Esophagus muscularis mucosa (tissue), 4 donors: ENCODE results near the gene IGF2. TPM values are rescaled to one million over a fixed set of nuclear protein-coding genes. Genes with fewer than 3 reads are reported as not detected.

Experiments used
- DNase-seq: peaks from one replicate; pipeline ENCODE4 v3.0.0-alpha.2; 2017; ENCODE audit errors: extremely low spot score
- H3K27ac ChIP-seq, 4 donors: fragments of 200-600 bp; sonication (generic); replicated peaks in 1 of 4; 1 replicate in 3 of 4; 2 replicates in 1 of 4; pipeline ENCODE4 v1.5.1; 2016 to 2019; ENCODE audit warnings: mild to moderate bottlenecking in 1 of 4
- H3K27me3 ChIP-seq, 4 donors: fragments of 200-600 bp; sonication (generic); one replicate each; pipeline versions ENCODE4 v1.5.1 to v1.6.0; 2016 to 2019
- H3K36me3 ChIP-seq, 4 donors: fragments of 200-600 bp; sonication (generic); one replicate each; pipeline ENCODE4 v1.5.1; 2016 to 2019
- H3K4me1 ChIP-seq, 4 donors: fragments of 200-600 bp; sonication (generic); one replicate each; pipeline ENCODE4 v1.5.1; 2016 to 2019
- H3K4me3 ChIP-seq, 4 donors: fragments of 200-600 bp; sonication (generic); 1 replicate in 2 of 4; 2 replicates in 2 of 4; pipeline ENCODE4 v1.5.1; 2016 to 2019; ENCODE audit warnings: mild to moderate bottlenecking in 4 of 4, moderate library complexity in 1 of 4
- H3K9me3 ChIP-seq, 4 donors: fragments of 200-600 bp; sonication (generic); 1 replicate in 3 of 4; 2 replicates in 1 of 4; pipeline ENCODE4 v1.5.1; 2016 to 2019
- CTCF ChIP-seq, 3 experiments: fragments of 200-600 bp in 2 of 3; fragments of 450-650 bp in 1 of 3; sonication (generic) in 2 of 3; IDR thresholded peaks; one replicate each; pipeline ENCODE4 v1.5.1; 2017 to 2019; ENCODE audit warnings: antibody characterized with exemption in 3 of 3, mild to moderate bottlenecking in 2 of 3, moderate library complexity in 1 of 3
- EP300 ChIP-seq: sonication (generic); formaldehyde crosslinking; IDR thresholded peaks from one replicate; pipeline ENCODE4 v1.6.1; 2017; ENCODE audit warnings: antibody characterized with exemption
- POLR2A ChIP-seq: fragments of 450-650 bp; IDR thresholded peaks from one replicate; pipeline ENCODE4 v1.6.1; 2017; ENCODE audit warnings: antibody characterized with exemption, moderate library complexity, mild to moderate bottlenecking, low read depth
- POLR2AphosphoS5 ChIP-seq, 2 donors: sonication (generic); formaldehyde crosslinking; IDR thresholded peaks; one replicate each; pipeline ENCODE4 v1.6.1; 2017; ENCODE audit warnings: antibody characterized with exemption in 2 of 2
- WGBS: methylation state at CpG from one replicate; pipeline ENCODE4 v1.1.5; 2018; 5-methylcytosine and 5-hydroxymethylcytosine counted together
- intact Hi-C: fragments of 100-400 bp; cut with DNase I; formaldehyde crosslinking; loops from one replicate; pipeline ENCODE4 v1.15.1; 2023
- total RNA-seq, 4 donors: library from RNA; depleted of rRNA; stranded (reverse); fragments of >200 nt; gene quantifications; one replicate each; pipeline versions ENCODE4 v1.1.0 to v1.2.1, GENCODE V29; 2016

IGF2 gene
- total RNA-seq, 4 donors from 2014 or later, result 25.5 to 59.6 (median 33.0) TPM

GRCh38 chr11:2148595-2148994 lies 9.4 kb upstream of the IGF2 start:
- DNase-seq, result no peak
- Histone ChIP-seq H3K27ac (no peak overlapping the region), H3K9me3 (no peaks in the 10 kb centered on the region), H3K27me3 (peaks cover 0 to 78% (median 48%) of the 10 kb centered on the region in 4 donors), H3K36me3 (no peaks in the 10 kb centered on the region), H3K4me1 (peaks cover 13 to 18% (median 17%) of the 10 kb centered on the region in 4 donors), H3K4me3 (no peak overlapping the region)
- 80% methylated on average over 5 of the region's 5 CpGs for WGBS
- intact Hi-C loops, result no loop called here
- TF ChIP-seq CTCF (IDR thresholded peaks at IDR 0.05) (no peak), POLR2AphosphoS5 (IDR thresholded peaks at IDR 0.05) (no peak), POLR2A (no peak), EP300 (no peak)

- intact Hi-C loops, result no loop called here
- TF ChIP-seq CTCF (IDR thresholded peaks at IDR 0.05), result no peak
- TF ChIP-seq EP300, result no peak
- no peak for TF ChIP-seq POLR2AphosphoS5 (IDR thresholded peaks at IDR 0.05)
- TF ChIP-seq POLR2A, result no peak
- Histone ChIP-seq H3K27ac (no peak overlapping the region), H3K4me1 (peaks cover 13 to 20% (median 19%) of the 10 kb centered on the region in 4 donors), H3K9me3 (no peaks in the 10 kb centered on the region), H3K27me3 (peaks cover 0 to 90% (median 57%) of the 10 kb centered on the region in 4 donors), H3K36me3 (no peaks in the 10 kb centered on the region), H3K4me3 (no peak overlapping the region)
- 60% methylated on average over 1 of the region's 11 CpGs for whole genome bisulfite sequencing
- DNase-seq, result no peak
These were observed 8.2 kb upstream of the IGF2 start for GRCh38 chr11:2147391-2147790.

DNA sequence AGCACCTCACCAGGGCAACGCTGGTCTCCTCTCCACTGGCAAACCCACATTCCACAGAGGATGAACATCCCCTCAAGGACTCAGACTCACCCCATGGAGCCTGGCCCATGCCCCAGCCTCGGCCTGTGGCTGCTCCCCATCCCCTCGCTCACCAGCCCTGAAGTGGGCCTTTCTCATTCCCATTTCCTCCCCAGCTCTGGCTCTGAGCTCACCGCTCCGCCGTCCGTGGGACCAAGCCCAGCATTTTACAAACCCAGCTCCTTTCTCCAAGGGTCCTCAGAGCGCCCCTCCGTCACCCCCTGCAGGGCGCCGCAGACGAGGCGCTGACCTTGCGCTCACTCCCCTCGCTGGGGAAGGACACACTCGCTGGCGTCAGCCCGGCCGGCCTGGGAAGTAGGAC lies 6.9 kb upstream of the IGF2 start:
- no peak for DNase-seq
- H3K9me3 ChIP-seq, result no peaks in the 10 kb centered on the region
- no peaks in the 10 kb centered on the region for H3K36me3 ChIP-seq
- no peak overlapping the region for H3K4me3 ChIP-seq
- TF ChIP-seq CTCF (IDR thresholded peaks at IDR 0.05), result no peak
- TF ChIP-seq POLR2A, result no peak
- TF ChIP-seq POLR2AphosphoS5 (IDR thresholded peaks at IDR 0.05), result no peak
- TF ChIP-seq EP300, result no peak
- WGBS, result 46% methylated on average over 13 of the region's 19 CpGs
- peaks cover 0 to 100% (median 61%) of the 10 kb centered on the region in 4 donors for H3K27me3 ChIP-seq
- intact Hi-C loops, result no loop called here
- H3K27ac ChIP-seq, result no peak overlapping the region
- H3K4me1 ChIP-seq, result peaks cover 9 to 13% (median 12%) of the 10 kb centered on the region in 4 donors

GRCh38 chr11:2144544-2145248 lies 5.5 kb upstream of the IGF2 start:
- H3K27me3 ChIP-seq, result peaks cover 3 to 100% (median 66%) of the 10 kb centered on the region in 4 donors
- no peaks in the 10 kb centered on the region for H3K36me3 ChIP-seq
- intact Hi-C loops, result no loop called here
- TF ChIP-seq POLR2AphosphoS5 (IDR thresholded peaks at IDR 0.05), result no peak
- H3K4me1 ChIP-seq, result peaks cover 11 to 25% (median 25%) of the 10 kb centered on the region in 4 donors
- H3K4me3 ChIP-seq, result no peak overlapping the region
- H3K9me3 ChIP-seq, result no peaks in the 10 kb centered on the region
- 15% methylated on average over 11 of the region's 18 CpGs for WGBS
- H3K27ac ChIP-seq, result no peak overlapping the region
- no peak for DNase-seq

GRCh38 chr11:2143799-2144543 lies 4.8 kb upstream of the IGF2 start:
- DNase-seq, result no peak
- Histone ChIP-seq H3K4me1 (peaks cover 11 to 31% (median 30%) of the 10 kb centered on the region in 4 donors), H3K27ac (no peak overlapping the region), H3K36me3 (no peaks in the 10 kb centered on the region), H3K27me3 (peaks cover 5 to 100% (median 66%) of the 10 kb centered on the region in 4 donors), H3K4me3 (no peak overlapping the region), H3K9me3 (no peaks in the 10 kb centered on the region)
- WGBS, result 2% methylated on average over 67 of the region's 72 CpGs
- TF ChIP-seq POLR2A, result no peak
- TF ChIP-seq EP300, result no peak
- no peak for TF ChIP-seq CTCF (IDR thresholded peaks at IDR 0.05)
- no peak for TF ChIP-seq POLR2AphosphoS5 (IDR thresholded peaks at IDR 0.05)
- intact Hi-C loops, result no loop called here
